NOMO-1 treated with dmso at 0.1 percent for 144 hours (cell line): ENCODE results near the gene NGB.

Source experiments
- DNase-seq: peaks from one replicate; lab custom pipeline; 2025; ENCODE audit not compliant: unreplicated experiment; lab: John Stamatoyannopoulos, UW

The NGB gene

GRCh38 chr14:77238996-77239395 is 32.0 kb downstream of the NGB start:
- no peak for DNase-seq

- no peak for DNase-seq
Observed at GRCh38 chr14:77238356-77238755, 32.6 kb downstream of the NGB start.

DNA sequence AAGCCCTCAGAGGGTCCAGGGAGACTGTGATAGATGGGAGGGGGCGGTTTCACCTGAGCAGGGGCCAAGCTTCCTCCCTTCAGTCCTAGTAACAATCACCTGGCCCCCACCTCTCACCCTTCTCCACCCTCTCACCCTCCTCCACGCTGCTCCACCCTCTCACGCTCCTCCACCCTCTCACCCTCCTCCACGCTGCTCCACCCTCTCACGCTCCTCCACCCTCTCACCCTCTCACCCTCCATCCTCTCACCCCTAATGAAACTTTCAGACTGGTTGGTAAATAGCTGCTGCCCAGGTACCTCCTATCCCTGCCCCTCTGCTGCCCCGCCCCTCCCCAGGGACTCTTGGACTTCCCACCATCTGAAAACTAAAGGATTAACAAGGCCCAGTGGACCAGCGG is 34.2 kb downstream of the NGB start:
- DNase-seq: no peak

DNA sequence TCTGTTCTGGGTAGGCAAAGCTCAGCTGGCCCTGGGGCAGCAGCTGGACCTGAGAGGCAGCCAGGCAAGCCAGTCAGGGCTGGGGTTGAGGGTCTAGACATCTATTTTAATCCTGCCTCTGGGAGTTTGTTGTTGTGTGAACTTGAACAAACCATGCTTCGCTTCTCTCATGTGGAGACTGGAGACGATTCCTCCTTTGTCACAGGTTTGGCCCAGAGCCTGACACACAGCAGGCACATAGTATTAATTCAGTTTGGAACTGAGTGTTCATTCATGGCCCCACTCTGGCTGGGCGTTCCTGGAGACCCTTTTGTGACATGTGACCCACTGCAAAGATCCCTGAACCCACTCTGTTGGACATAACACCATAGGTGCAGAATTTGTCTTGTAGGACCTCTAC is 39.3 kb downstream of the NGB start:
- DNase-seq: no peak

GRCh38 chr14:77230914-77231313 is 40.1 kb downstream of the NGB start:
- no peak for DNase-seq

GRCh38 chr14:77228056-77228455 is 43.0 kb downstream of the NGB start:
- DNase-seq: no peak

DNA sequence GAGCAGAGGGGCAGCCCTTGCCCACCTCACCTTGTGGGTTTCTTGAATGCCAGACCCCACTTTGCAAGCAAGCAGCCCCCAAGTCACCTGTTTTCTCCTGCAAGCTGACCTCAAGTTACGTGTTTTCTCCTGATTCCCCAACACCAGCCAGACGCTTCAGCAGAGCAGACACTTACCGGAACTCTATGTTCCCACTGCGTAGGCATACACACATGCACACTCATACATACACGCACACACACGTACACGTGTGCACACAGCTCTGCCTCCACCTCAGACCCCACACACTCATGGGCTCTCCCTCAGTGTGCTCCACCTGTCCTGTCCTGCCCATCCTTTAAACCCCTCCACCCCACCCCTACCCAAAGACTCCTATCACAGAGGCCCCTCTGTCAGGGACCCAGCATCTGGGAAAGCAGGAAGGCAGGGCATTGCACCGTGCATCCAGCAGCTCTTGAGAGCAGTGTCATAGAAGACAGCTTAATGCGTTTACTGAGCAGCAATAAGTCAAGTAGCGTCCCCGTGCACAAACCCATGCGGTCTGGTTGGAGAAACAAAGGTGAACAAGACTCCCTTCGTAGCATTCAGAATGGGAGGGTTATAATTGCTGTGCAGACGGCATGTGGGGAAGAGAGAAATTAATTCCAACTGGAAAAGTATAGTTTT is 45.0 kb downstream of the NGB start:
- no peak for DNase-seq

- no peak for DNase-seq
Observed at GRCh38 chr14:77225254-77225653, 45.8 kb downstream of the NGB start.

GRCh38 chr14:77224212-77224611 is 46.8 kb downstream of the NGB start:
- DNase-seq: no peak

DNA sequence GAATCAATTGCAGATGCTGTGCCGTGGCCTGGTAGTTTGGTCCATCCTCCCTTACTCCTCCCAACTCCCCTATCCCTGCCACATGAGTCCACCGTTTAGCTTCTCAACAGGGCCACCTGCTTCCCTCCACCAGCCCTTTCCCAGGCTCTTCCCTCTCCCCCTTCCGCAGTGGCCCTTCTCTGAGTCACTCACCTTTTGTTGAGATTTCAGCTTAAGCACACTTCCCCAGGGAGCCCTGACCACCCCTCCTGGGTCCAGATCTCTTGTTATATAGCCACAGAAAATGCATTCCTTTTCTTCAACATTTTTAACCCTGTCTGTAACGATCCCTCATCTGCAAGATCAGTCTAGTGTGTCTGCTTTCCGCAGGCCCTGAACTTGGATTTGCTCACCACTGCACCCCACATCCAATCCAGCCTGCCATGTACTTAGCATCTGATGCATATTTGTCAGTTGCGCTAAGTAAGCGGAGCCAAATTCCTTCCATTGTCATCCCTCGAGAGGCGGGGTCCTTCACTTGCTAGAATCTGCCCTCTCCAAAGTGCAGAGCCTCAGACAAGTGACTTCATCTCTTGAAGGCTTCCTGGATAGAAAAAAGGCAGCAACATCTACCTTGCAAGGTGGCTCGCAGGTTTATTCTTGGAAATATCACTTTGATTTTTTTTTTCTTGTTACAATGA is 48.3 kb downstream of the NGB start:
- DNase-seq: no peak

- no peak for DNase-seq
Observed at GRCh38 chr14:77221241-77221871, 49.6 kb downstream of the NGB start.

DNA sequence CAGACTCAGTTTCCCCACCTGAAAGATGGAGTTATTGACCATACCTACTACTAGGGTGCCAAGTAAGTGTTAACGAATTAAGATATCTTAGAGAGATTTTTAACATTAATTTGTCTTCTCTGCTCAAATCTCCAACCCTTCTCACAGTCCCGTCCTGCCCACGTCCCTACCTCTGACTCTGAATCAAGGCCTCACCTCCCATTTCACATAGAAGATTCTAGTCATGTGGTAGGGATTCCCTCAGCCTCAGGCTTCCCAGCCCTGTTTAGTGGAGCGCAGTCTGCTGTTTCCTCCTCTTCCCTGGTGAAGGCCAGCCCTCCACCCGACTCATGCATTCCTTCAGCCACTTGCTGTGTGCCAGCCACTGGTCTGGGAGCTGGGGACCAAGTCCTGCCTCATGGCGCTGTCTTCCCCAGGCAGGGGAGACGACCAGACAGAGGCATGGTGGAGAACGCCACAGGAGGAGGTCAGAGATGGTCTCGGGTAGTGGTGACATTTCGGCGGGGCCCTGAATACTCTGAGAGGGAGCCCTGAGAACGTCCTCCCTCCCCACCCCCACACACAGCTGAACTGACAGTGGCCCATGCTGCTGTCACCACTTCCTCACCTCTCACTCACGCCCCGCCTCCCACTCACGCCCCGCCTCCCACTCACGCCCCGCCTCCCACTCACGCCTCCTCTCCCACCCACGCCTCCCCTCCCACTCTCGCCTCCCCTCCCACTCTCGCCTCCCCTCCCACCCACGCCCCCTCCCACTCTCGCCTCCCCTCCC is 50.6 kb downstream of the NGB start:
- DNase-seq: no peak

- no peak for DNase-seq
Observed at GRCh38 chr14:77219591-77219990, 51.4 kb downstream of the NGB start.

- DNase-seq: no peak
Observed at GRCh38 chr14:77217551-77217950, 53.5 kb downstream of the NGB start.
